Cerebellar nuclear complex (tissue), 1 donor: ENCODE results near the gene ADGRL2.

Experiments used
- DNase-seq, 2 experiments: peaks; one replicate each; lab custom pipeline; 2025; lab: John Stamatoyannopoulos, UW

The ADGRL2 gene

DNA sequence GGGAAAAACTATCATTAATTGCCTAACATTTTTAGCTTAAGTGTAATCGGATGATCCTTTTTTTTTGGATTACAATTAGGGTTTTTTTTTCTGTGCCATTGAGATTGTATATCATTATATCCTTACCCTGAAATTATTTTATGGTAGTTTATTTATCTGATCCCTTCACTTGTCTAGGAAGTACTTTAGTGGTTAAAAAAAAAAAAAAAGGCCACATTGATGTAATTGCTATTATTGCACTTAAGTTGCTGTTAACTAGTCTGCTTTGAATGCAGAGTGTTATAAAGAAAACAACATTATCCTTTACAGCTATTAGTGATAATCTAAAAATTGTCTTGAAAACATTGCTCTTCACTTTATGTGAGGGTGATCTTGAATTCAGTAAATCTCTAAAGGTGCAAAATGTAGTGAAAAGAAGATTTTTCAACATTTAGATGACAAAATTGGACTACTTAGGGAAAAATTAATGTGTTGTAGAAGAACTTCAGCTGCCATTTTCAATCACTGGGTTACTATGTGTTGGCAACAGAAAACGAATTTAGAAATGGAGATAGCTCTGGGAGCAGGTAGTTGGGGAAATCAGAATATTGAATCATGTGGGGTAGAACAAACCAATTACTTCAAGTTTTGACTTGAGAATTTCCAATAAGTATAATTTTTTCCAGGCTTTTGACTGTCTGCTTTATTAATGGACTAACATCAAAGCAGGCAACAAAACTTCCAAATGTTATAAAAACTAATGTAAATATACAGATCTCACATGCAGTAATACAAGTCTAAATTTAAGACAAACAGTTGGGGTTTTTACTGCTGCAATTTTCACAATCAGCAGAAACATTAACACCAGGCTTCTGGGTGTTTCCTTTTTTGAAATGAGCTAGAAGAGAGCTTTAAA, 5.0 kb downstream of the ADGRL2 start:
- DNase-seq: no peak

GRCh38 chr1:81806432-81806770, 5.7 kb downstream of the ADGRL2 start:
- DNase-seq: no peak

- no peak for DNase-seq
Observed at GRCh38 chr1:81808760-81809159, 8.0 kb downstream of the ADGRL2 start.

DNA sequence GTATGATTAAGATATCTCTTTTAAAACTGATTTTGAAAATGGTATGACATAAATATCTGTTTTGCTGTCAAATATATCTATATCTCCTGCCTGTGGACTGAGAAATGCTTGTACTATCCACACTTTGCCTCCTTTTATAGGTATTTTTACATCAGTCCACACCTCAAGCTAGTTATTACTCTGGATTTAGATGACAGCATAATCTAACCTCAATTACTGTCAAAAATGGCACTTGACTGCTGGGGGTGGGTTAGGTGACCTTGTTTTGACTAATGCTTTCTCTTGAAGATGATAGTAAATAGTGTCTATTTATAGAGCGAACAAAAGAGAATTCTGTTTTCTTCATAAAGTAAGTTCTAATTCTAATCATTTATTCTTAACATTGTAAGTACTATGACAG, 9.1 kb downstream of the ADGRL2 start:
- no peak for DNase-seq

DNA sequence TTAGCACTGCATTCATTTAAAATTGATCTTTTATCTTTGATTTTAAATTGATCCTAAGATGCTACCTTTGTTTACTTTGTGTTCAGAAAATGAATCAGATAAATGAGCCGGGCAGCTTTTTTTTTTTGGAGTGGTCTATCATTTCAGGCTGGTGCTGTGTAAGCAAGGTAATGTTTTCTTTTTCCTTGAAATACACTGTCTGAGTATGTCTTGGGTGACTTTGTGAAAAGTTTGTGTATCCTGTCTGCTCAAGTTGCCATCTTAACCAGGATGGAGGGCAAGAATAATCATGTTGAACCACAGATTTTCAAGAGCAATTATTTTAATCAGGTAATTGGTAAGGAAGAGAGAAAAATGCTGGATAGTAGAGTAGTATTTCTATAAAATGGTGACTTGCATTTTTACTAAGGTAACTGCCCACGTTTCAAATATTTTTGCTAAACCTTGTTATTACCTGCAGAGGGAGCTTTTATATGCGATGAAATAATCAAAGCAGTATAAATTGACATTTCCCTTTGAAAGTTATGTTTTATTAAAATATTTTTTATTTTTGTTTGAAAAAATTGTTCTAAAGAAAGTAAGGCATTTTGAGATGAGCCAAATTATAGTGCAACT, 11.1 kb downstream of the ADGRL2 start:
- DNase-seq: no peak

- DNase-seq: no peak
Observed at GRCh38 chr1:81812712-81813111, 12.0 kb downstream of the ADGRL2 start.

- no peak for DNase-seq
Observed at GRCh38 chr1:81813691-81814090, 13.0 kb downstream of the ADGRL2 start.

DNA sequence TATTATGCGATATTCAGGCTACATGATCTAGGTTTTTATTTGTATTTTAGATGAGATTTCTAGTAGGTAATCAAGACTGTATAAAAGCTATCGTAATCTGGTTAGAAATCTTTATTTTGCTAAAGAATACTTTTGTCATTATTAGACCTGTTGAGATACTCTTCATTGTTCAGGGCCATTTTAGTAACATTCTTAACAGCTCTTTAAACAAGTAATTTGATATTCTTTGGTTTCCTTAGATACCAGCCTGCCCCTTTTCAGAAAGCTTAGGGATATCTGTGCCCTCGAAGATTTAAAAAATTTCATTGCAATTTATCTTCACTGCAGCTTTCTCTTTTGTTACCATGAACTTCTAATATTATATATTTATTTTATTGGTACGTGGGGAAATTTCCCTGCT, 18.9 kb downstream of the ADGRL2 start:
- DNase-seq: no peak

GRCh38 chr1:81820765-81821164, 20.0 kb downstream of the ADGRL2 start:
- DNase-seq: no peak

- no peak for DNase-seq
Observed at GRCh38 chr1:81823082-81823481, 22.3 kb downstream of the ADGRL2 start.

GRCh38 chr1:81824759-81825158, 24.0 kb downstream of the ADGRL2 start:
- DNase-seq: no peak

- no peak for DNase-seq
Observed at GRCh38 chr1:81827942-81828341, 27.2 kb downstream of the ADGRL2 start.

DNA sequence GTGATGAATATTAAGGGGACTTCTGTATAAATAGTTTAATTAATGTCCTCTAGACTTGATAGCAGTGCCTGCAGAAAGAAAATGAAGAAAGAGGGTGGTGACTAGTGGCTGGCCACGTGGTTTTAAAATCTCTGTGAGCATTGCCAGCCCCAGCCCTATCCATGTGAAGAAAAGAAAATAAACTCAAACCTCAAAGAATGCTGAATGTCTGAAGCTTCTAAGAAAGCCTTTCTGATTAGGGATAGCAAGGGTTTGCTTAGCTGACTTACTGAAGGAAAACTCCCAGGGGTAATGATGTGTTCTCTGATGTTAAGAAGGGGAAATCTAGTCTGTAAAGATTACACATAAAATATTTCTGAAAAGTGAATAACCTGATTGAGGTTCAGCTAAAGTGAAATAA, 31.8 kb downstream of the ADGRL2 start:
- no peak for DNase-seq

GRCh38 chr1:81833722-81834121, 33.0 kb downstream of the ADGRL2 start:
- no peak for DNase-seq

GRCh38 chr1:81834268-81834667, 33.5 kb downstream of the ADGRL2 start:
- no peak for DNase-seq

DNA sequence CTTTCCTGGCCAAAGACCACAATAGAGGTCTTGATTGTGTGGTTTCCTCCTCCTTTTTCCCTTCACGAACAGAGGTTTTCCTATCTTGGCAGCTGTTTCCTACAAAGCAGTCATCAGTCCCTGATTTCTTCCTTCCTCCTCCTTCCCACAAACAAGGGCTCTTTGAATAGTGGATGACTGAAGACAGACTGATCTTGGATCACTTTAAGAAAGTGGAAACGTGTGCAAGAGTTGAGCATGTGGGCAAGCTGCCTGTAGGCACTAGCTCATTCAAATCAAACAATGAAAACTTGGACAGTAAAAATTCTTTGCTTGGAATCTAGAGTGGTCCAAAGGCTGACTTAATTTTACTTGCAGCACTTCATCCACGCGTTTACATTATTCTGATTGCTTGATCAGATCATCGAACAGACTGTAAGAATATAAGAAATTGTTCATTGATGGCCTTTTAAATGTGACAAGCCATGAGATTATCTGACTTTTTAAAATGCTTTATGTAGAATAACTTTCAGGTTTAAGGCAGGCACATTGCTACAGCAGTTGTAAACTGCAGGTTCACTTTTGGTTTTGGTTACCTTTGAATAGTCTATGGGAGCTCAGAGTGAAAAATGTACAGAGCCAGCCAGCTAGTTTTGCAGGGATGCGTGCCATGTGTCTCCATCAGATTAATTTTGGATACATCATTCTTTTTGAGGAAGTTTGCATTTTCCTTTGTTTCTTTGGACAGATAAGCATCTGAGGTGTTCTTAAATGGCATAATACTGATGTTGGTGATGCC, 34.4 kb downstream of the ADGRL2 start:
- no peak for DNase-seq

DNA sequence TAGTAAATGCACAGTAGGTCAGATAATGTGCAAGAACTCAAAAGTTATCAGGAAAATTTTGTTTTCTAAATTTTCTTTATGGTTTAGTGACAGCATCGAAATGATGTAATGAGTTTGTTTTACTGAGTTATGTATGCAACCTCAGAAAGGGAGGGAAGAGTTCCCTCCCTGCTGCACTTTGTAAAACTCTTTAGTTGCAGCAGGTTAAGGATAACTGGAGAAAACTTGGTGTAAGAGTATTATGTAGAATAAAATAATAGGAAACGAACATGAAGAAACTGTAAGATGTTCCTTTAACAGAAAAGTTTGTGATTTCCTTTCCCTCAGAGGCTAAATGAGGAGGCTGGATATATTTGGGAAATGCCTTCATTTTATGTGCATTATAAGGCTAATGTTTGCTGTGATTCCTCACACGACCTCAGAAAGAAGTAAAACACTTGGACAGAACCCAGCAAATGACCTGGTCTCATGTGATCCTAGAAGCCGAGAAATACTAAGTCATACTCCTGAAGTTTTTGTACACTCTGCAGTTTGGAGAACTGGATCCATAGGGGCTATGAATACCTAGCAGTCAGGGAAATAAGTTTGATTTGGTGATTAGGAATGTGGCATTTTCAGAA, 35.4 kb downstream of the ADGRL2 start:
- DNase-seq: no peak

- no peak for DNase-seq
Observed at GRCh38 chr1:81838600-81839218, 38.0 kb downstream of the ADGRL2 start.

GRCh38 chr1:81840805-81841204, 40.1 kb downstream of the ADGRL2 start:
- no peak for DNase-seq

DNA sequence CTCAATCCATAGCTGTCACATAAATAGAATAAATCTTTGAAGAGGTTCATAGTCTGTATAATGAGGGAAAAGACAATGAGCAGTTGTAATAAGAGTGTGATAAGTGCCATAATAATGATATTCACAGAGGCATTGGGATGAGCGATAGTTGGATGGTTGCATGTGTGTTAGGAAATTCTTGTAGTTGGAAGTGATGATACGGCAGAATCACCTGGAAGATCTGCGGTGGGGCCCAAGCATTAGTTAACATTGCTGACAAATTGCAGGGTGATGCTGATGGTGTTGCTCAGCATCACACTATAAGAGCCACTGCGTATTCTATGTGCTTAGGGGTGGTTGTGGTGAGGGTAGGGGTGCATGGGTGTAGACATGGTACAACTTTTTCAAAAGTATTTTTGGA, 41.1 kb downstream of the ADGRL2 start:
- DNase-seq: no peak

DNA sequence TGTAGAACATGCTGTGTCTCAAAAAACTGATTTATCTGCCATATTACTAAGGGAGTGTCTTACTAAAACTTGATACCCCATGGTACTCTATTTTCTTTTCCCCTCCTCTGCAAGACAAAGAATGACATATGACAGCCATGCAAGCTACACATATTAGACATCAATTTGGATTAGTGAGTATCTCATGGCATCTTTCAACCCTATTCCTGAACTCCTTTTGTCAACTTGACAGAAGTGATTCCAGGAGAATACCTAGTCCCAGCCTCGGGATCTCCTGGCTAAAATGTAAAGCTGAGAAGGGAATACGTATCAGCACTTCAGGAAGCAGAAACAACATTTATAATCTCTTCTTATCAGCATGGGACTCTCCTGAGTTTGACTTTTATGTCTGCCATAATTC, 43.7 kb downstream of the ADGRL2 start:
- DNase-seq: no peak

DNA sequence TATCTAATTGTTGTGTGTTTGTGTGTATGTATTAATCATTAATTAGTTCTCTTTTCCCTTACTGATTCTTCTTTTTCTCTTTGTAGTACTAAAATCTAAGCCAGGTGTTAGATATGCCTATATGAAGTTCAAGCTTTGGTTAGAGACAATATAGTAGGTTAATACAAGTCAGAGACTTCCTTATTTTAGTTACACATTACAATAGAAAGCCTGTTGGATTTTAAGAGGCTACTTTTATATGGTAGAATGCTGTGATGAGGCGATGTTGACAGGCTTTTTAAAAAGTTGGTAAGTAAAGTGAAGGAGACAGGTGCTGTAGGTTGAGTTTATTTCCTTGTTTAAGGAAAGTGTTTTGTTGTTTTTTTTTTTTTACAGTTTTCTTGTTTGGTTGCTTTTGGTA, 45.9 kb downstream of the ADGRL2 start:
- no peak for DNase-seq
